ENCODE results near the gene KRTAP9-6. TPM values are rescaled to one million over a fixed set of nuclear protein-coding genes. Genes with fewer than 3 reads are reported as not detected.

KRTAP9-6 gene
- polyA plus RNA-seq, 1 donor from 2014 or later, result not detected

DNA sequence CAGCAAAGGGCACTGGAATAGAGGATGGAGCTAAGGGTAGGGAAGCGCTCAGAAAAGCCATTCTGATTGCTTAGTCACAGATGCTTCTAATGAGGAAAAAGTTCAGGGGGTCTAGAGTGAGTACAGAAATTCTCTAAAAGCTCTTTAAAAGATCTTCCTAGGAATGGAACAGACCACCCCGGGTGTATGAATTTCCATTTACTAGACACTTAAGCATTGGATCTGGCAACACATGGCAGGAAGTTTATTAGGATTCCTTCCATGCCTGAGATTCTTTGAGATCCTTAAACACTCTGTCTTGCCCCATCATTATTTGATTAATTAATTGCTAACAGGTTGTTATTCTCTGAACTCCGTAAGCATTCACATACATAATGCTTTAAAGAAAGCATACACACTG is 18.9 kb downstream of the KRTAP9-6 start:
- Histone ChIP-seq H3K79me2 (replicated peaks; ENCODE audit: insufficient read depth, low read length) (no peaks in the 10 kb centered on the region), H3K27ac (ENCODE audit: low read length) (no peak overlapping the region), H3K9ac (ENCODE audit: low read length) (no peak overlapping the region), H2AFZ (ENCODE audit: low read depth, low read length) (no peak overlapping the region), H3K4me2 (ENCODE audit: low read length) (no peak overlapping the region), H3K9me2 (ENCODE audit: insufficient read depth, low read length) (no peaks in the 10 kb centered on the region), H4K20me1 (ENCODE audit: insufficient read depth) (no peaks in the 10 kb centered on the region), H3K27me3 (ENCODE audit: insufficient read depth, low read depth, low read length) (no peaks in the 10 kb centered on the region), H3K9me3 (ENCODE audit: low read length) (no peaks in the 10 kb centered on the region), H3F3A (ENCODE audit: insufficient read depth, low read length, poor library complexity, severe bottlenecking) (no peaks in the 10 kb centered on the region), H3K36me3 (ENCODE audit: insufficient read depth, low read length) (no peaks in the 10 kb centered on the region), H3K4me3 (ENCODE audit: low read length) (no peak overlapping the region)
- TF ChIP-seq REST (IDR thresholded peaks at IDR 0.05; ENCODE audit: borderline replicate concordance) (no peak), MXI1 (conservative IDR thresholded peaks at IDR 0.05; ENCODE audit: poor library complexity, severe bottlenecking) (no peak), SMC3 (conservative IDR thresholded peaks at IDR 0.05; ENCODE audit: poor library complexity) (no peak), TAF1 (IDR thresholded peaks at IDR 0.05; ENCODE audit: low read depth) (no peak), POLR2AphosphoS5 (IDR thresholded peaks at IDR 0.05) (no peak), EP300 (conservative IDR thresholded peaks at IDR 0.05; ENCODE audit: poor library complexity, severe bottlenecking) (no peak), EZH2 (IDR thresholded peaks at IDR 0.05; ENCODE audit: borderline replicate concordance, insufficient read depth, low read length, poor library complexity, severe bottlenecking) (no peak), RAD21 (conservative IDR thresholded peaks at IDR 0.05) (no peak)
- TF ChIP-seq, protein P1, sequence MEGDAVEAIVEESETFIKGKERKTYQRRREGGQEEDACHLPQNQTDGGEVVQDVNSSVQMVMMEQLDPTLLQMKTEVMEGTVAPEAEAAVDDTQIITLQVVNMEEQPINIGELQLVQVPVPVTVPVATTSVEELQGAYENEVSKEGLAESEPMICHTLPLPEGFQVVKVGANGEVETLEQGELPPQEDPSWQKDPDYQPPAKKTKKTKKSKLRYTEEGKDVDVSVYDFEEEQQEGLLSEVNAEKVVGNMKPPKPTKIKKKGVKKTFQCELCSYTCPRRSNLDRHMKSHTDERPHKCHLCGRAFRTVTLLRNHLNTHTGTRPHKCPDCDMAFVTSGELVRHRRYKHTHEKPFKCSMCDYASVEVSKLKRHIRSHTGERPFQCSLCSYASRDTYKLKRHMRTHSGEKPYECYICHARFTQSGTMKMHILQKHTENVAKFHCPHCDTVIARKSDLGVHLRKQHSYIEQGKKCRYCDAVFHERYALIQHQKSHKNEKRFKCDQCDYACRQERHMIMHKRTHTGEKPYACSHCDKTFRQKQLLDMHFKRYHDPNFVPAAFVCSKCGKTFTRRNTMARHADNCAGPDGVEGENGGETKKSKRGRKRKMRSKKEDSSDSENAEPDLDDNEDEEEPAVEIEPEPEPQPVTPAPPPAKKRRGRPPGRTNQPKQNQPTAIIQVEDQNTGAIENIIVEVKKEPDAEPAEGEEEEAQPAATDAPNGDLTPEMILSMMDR (IDR thresholded peaks at IDR 0.05; ENCODE audit: poor library complexity, severe bottlenecking), result no peak

- Histone ChIP-seq H3K9me3 (ENCODE audit: low read length) (no peaks in the 10 kb centered on the region), H3K4me3 (ENCODE audit: low read length) (no peak overlapping the region), H3K79me2 (replicated peaks; ENCODE audit: insufficient read depth, low read length) (no peaks in the 10 kb centered on the region), H3K27me3 (ENCODE audit: insufficient read depth, low read depth, low read length) (no peaks in the 10 kb centered on the region), H2AFZ (ENCODE audit: low read depth, low read length) (no peak overlapping the region), H3K9me2 (ENCODE audit: insufficient read depth, low read length) (no peaks in the 10 kb centered on the region), H4K20me1 (ENCODE audit: insufficient read depth) (no peaks in the 10 kb centered on the region), H3F3A (ENCODE audit: insufficient read depth, low read length, poor library complexity, severe bottlenecking) (no peaks in the 10 kb centered on the region), H3K9ac (ENCODE audit: low read length) (no peak overlapping the region), H3K4me2 (ENCODE audit: low read length) (no peak overlapping the region), H3K27ac (ENCODE audit: low read length) (no peak overlapping the region), H3K36me3 (ENCODE audit: insufficient read depth, low read length) (no peaks in the 10 kb centered on the region)
- TF ChIP-seq REST (IDR thresholded peaks at IDR 0.05; ENCODE audit: borderline replicate concordance) (no peak), SMC3 (conservative IDR thresholded peaks at IDR 0.05; ENCODE audit: poor library complexity) (no peak), EZH2 (IDR thresholded peaks at IDR 0.05; ENCODE audit: borderline replicate concordance, insufficient read depth, low read length, poor library complexity, severe bottlenecking) (no peak), MXI1 (conservative IDR thresholded peaks at IDR 0.05; ENCODE audit: poor library complexity, severe bottlenecking) (no peak), TAF1 (IDR thresholded peaks at IDR 0.05; ENCODE audit: low read depth) (no peak), POLR2AphosphoS5 (IDR thresholded peaks at IDR 0.05) (no peak), RAD21 (conservative IDR thresholded peaks at IDR 0.05) (no peak), EP300 (conservative IDR thresholded peaks at IDR 0.05; ENCODE audit: poor library complexity, severe bottlenecking) (no peak)
- TF ChIP-seq, protein P1 (IDR thresholded peaks at IDR 0.05; ENCODE audit: poor library complexity, severe bottlenecking), result no peak
Measured at GRCh38 chr17:41284546-41284945, 19.4 kb downstream of the KRTAP9-6 start.

All from neural cell (in vitro differentiated cells).